GM18909 (cell line): ENCODE measurements around the gene OR4Q3.
"Not testable (repeated sequence)": the region's sequence is repeated elsewhere in the genome, so short reads cannot be mapped to it uniquely, and the experiment has no call there.

Source experiments
- ATAC-seq: cut with Tn5 transposase; IDR thresholded peaks from one replicate; pipeline ENCODE4 v1.9.1; 2021; ENCODE audit warnings: mild to moderate bottlenecking; ENCODE audit not compliant: unreplicated experiment, poor library complexity

The OR4Q3 gene

DNA sequence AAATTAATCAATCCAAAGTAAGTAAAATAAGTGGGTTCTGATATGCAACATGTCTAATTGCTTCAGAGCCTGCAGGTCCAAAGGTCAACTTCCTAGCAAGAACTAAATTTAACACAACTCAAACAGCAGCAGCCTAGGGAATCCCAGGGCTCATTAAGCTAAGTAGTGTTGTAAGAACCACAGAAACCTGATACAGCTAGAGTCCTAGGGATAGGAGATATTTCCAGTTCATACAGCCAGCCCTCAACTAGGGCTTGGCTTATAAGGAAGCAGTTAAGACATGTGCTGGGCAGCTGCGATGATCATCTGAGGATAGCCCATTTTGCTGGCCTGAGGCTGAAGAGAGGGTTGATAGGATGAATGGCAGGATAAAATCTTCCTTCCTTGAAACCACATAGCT lies at the start of gene OR4Q3:
TSS of gene OR4Q3 (plus strand) at position 316 of the 400 bp plus-strand sequence.
- ATAC-seq, result no peak

DNA sequence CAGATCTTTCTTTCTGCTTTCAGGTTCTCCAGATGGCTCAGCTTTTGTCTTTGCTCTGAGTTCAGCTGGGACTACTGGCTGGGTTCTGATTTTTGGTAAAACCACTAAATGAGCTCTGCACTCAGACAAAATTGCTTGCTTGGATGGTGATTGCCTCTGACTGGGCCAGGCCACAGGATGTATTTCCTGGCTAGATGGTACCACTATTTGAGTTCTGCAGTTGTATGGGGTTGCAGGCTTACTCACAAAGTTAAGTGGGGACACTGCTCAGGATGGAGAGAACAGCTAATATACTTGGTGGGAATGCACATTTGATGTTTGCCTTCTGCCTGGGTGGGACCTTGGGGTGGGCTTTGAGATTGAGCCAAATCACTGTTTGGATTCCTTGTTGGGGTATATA lies 14.0 kb upstream of the OR4Q3 start:
- no peak for ATAC-seq

DNA sequence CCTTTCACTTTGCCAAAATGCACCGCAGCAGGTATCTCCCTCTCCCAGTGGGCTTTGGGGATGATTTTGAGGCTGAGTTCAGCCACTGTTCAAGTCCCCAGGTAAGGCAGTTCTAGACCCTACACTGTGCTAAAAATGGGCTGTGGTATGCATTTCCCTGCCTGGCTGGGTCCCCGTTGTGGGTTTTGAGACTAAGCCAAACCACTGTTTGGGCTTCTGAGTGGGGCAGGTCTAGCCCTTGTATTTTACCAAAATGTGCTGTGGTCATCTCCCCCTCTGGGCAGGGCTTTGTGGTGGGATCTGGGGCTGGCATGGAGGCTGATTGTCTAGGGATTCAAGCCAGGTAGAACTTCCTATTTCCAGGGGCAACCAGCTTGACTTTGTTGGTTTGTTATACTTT lies 13.6 kb upstream of the OR4Q3 start:
- ATAC-seq, result no peak

GRCh38 chr14:19733893-19734292 lies 9.5 kb upstream of the OR4Q3 start:
- ATAC-seq, result not testable (repeated sequence)

DNA sequence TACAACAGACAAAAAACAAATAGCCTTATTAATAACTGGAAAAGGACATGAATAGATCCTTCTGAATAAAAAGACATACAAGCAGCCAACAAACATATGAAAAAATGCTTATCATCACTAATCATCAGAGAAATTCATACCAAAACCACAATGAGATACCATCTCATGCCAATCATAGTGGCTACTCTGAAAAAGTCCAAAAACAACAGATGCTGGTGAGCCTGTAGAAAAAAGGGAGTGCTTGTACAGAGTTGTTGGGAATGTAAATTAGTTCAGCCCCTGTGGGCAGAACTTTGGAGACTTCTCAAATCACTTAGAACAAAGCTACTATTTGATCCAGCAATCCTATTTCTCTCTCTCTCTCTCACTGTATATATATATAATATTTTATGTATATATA lies 8.9 kb downstream of the OR4Q3 start:
- not testable (repeated sequence) for ATAC-seq

DNA sequence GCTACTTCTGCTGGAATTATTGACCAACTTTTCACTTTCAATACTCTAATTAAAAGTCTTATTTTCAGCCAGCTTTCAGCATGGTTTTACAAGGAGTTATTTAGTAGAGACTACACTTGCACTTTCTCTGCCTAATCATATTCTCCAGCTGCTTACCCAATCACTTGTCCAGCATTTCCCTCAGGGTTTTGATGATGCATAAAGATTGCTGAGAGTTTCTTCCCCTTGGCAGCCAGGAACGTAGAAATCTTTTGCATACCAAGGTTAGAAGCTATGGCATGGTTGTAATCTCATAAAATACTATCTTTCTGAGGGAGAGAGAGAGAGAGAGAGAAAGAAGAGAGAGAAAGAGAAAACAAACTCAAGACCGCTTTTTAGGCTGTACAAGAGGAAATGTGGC lies 10.8 kb downstream of the OR4Q3 start:
- ATAC-seq, result no peak

DNA sequence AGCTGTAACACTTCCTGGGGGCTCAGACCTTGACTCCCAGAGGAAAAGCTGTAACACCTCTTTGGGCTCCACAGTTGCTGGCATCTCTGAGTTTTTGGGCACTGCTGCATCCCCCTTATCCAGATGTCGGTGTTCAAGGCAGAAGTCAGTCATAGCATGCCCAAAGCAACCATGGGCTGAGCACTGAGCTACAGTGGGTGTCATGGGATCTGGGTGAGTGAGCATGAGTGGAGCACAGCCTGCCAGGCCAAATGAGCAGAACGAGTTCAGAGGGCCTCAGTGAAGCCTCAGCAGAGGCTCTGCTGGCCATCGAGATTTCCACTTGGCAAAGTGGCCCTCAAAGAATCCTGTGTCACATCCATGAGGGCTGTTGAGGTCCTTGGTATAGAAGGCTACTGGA lies 28.1 kb downstream of the OR4Q3 start:
- not testable (repeated sequence) for ATAC-seq

GRCh38 chr14:19771895-19772430 lies 28.6 kb downstream of the OR4Q3 start:
- ATAC-seq, result no peak

DNA sequence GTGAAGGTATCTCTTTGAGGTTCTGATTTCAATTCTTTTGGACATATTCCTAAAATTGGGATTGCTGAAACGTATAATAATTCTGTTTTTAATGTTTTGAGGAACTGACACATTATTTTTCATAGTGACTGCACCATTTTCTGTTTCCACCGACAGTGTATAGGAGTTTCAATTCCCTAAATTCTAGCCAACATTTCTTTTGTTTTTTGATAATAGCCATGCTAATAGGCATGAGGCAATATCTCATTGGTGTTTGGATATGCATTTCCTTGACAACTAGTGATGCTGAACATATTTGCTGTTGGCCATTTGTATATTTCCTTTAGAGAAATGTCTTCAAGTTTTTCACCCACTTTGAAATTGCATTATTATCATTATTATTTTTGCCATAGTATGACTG lies 29.1 kb downstream of the OR4Q3 start:
- not testable (repeated sequence) for ATAC-seq

- ATAC-seq, result not testable (repeated sequence)
These were observed 29.8 kb downstream of the OR4Q3 start, which contains the start of gene OR4M1 for GRCh38 chr14:19773204-19773603. OR4M1 (plus strand) TSS chr14:19773504; CDS start chr14:19780323, 6,819 bp downstream.

DNA sequence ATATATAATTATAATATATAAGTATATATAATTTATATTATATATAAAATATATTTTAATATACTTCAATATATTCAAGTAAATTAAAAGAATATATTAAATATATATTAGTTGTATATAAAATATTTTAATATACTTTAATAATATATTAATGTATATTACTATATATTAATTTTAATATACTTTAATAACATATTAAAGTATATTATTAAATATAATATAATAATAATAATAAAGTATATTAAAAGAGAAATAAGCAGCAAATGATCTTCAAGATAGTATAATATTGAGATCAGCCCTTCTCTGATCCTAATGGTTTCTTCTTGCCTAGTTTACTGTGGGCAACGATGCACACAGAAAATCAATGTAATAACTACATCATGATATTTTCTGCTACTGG lies 32.2 kb downstream of the OR4Q3 start:
- ATAC-seq, result no peak

- not testable (repeated sequence) for ATAC-seq
These were observed 42.5 kb downstream of the OR4Q3 start for GRCh38 chr14:19785848-19786247.

DNA sequence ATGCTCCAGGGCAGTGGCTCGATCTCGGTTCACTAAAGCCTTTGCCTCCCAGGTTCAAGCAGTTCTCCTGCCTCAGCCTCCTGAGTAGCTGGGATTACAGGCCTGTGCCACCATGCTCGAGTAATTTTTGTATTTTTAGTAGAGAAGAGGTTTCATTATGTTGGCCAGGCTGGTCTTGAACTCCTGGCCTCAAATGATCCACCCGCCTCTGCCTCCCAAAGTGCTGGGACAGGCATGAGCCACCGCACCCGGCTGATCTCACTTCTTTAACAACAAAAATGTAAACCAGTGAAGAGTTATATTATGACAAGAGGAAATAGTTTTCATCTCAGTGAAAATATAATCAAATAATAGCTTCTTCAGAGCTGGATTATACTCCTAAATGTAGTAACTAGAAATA lies 43.9 kb downstream of the OR4Q3 start:
- ATAC-seq, result not testable (repeated sequence)

GRCh38 chr14:19788150-19788549 lies 44.8 kb downstream of the OR4Q3 start:
- ATAC-seq, result not testable (repeated sequence)

DNA sequence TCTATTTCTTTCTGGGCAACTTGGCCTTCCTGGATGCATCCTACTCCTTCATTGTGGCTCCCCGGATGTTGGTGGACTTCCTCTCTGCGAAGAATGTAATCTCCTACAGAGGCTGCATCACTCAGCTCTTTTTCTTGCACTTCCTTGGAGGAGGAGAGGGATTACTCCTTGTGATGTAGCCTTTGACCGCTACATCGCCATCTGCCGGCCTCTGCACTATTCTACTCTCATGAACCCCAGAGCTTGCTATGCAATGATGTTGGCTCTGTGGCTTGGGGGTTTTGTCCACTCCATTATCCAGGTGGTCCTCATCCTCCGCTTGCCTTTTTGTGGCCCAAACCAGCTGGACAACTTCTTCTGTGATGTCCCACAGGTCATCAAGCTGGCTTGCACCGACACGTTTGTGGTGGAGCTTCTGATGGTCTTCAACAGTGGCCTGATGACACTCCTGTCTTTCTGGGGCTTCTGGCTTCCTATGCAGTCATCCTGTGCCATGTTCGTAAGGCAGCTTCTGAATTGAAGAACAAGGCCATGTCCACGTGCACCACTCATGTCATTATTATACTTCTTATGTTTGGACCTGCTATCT lies 53.2 kb downstream of the OR4Q3 start:
- not testable (repeated sequence) for ATAC-seq
